ENCODE results near the gene CCDC178. TPM values are rescaled to one million over a fixed set of nuclear protein-coding genes. Genes with fewer than 3 reads are reported as not detected.

CCDC178 gene
- polyA plus RNA-seq, 1 donor from 2014 or later = not detected

GRCh38 chr18:32893915-32894314 is 546.6 kb downstream of the CCDC178 start:
- Histone ChIP-seq H3K27ac (ENCODE audit: low read length) (no peak overlapping the region), H2AFZ (ENCODE audit: low read depth, low read length) (no peak overlapping the region), H3F3A (ENCODE audit: insufficient read depth, low read length, poor library complexity, severe bottlenecking) (no peaks in the 10 kb centered on the region), H3K4me3 (ENCODE audit: low read length) (no peak overlapping the region), H3K27me3 (ENCODE audit: insufficient read depth, low read depth, low read length) (no peaks in the 10 kb centered on the region), H3K79me2 (replicated peaks; ENCODE audit: insufficient read depth, low read length) (no peaks in the 10 kb centered on the region), H4K20me1 (ENCODE audit: insufficient read depth) (no peaks in the 10 kb centered on the region), H3K9me3 (ENCODE audit: low read length) (no peaks in the 10 kb centered on the region), H3K4me2 (ENCODE audit: low read length) (no peak overlapping the region), H3K9me2 (ENCODE audit: insufficient read depth, low read length) (no peaks in the 10 kb centered on the region), H3K9ac (ENCODE audit: low read length) (no peak overlapping the region), H3K36me3 (ENCODE audit: insufficient read depth, low read length) (no peaks in the 10 kb centered on the region)
- TF ChIP-seq RAD21 (conservative IDR thresholded peaks at IDR 0.05) (no peak), SMC3 (conservative IDR thresholded peaks at IDR 0.05; ENCODE audit: poor library complexity) (no peak), EP300 (conservative IDR thresholded peaks at IDR 0.05; ENCODE audit: poor library complexity, severe bottlenecking) (no peak), EZH2 (IDR thresholded peaks at IDR 0.05; ENCODE audit: borderline replicate concordance, insufficient read depth, low read length, poor library complexity, severe bottlenecking) (no peak), MXI1 (conservative IDR thresholded peaks at IDR 0.05; ENCODE audit: poor library complexity, severe bottlenecking) (no peak), POLR2AphosphoS5 (IDR thresholded peaks at IDR 0.05) (no peak), REST (IDR thresholded peaks at IDR 0.05; ENCODE audit: borderline replicate concordance) (no peak), TAF1 (IDR thresholded peaks at IDR 0.05; ENCODE audit: low read depth) (no peak), CTCF (IDR thresholded peaks at IDR 0.05; ENCODE audit: poor library complexity, severe bottlenecking) (no peak)

- TF ChIP-seq SMC3 (conservative IDR thresholded peaks at IDR 0.05; ENCODE audit: poor library complexity) = no peak
- no peak for TF ChIP-seq EZH2 (IDR thresholded peaks at IDR 0.05; ENCODE audit: borderline replicate concordance, insufficient read depth, low read length, poor library complexity, severe bottlenecking)
- TF ChIP-seq TAF1 (IDR thresholded peaks at IDR 0.05; ENCODE audit: low read depth) = no peak
- TF ChIP-seq POLR2AphosphoS5 (IDR thresholded peaks at IDR 0.05) = no peak
- no peak for TF ChIP-seq REST (IDR thresholded peaks at IDR 0.05; ENCODE audit: borderline replicate concordance)
- TF ChIP-seq EP300 (conservative IDR thresholded peaks at IDR 0.05; ENCODE audit: poor library complexity, severe bottlenecking) = no peak
- no peak for TF ChIP-seq RAD21 (conservative IDR thresholded peaks at IDR 0.05)
- TF ChIP-seq MXI1 (conservative IDR thresholded peaks at IDR 0.05; ENCODE audit: poor library complexity, severe bottlenecking) = no peak
- TF ChIP-seq CTCF (IDR thresholded peaks at IDR 0.05; ENCODE audit: poor library complexity, severe bottlenecking) = no peak
- Histone ChIP-seq H2AFZ (ENCODE audit: low read depth, low read length) (no peak overlapping the region), H3K4me2 (ENCODE audit: low read length) (no peak overlapping the region), H4K20me1 (ENCODE audit: insufficient read depth) (no peaks in the 10 kb centered on the region), H3K9me2 (ENCODE audit: insufficient read depth, low read length) (no peaks in the 10 kb centered on the region), H3K9me3 (ENCODE audit: low read length) (no peaks in the 10 kb centered on the region), H3K79me2 (replicated peaks; ENCODE audit: insufficient read depth, low read length) (no peaks in the 10 kb centered on the region), H3K27ac (ENCODE audit: low read length) (no peak overlapping the region), H3K27me3 (ENCODE audit: insufficient read depth, low read depth, low read length) (no peaks in the 10 kb centered on the region), H3K4me3 (ENCODE audit: low read length) (no peak overlapping the region), H3K9ac (ENCODE audit: low read length) (no peak overlapping the region), H3K36me3 (ENCODE audit: insufficient read depth, low read length) (no peaks in the 10 kb centered on the region), H3F3A (ENCODE audit: insufficient read depth, low read length, poor library complexity, severe bottlenecking) (no peaks in the 10 kb centered on the region)
These were observed 548.7 kb downstream of the CCDC178 start for GRCh38 chr18:32891797-32892196.
